ENCODE data around the gene TGFBR2. TPM values are rescaled to one million over a fixed set of nuclear protein-coding genes. Genes with fewer than 3 reads are reported as not detected.

TGFBR2 gene
- total RNA-seq, 4 donors from 2014 or later = 338 to 406 (median 350) TPM

GRCh38 chr3:30607032-30607833 lies 832 bp downstream of the TGFBR2 start:
- no peaks in the 10 kb centered on the region for H3K9me3 ChIP-seq
- TF ChIP-seq CTCF (IDR thresholded peaks at IDR 0.05) = no peak
- TF ChIP-seq POLR2A (IDR thresholded peaks at IDR 0.05) = peak in 1 of 2 donors; percentile 4
- TF ChIP-seq EP300 (IDR thresholded peaks at IDR 0.05) = peak in 1 of 2 donors; percentile 82
- H3K36me3 ChIP-seq = no peaks in the 10 kb centered on the region
- H3K4me3 ChIP-seq = peak overlapping the region; percentile 67 to 98 (median 80)
- no peaks in the 10 kb centered on the region for H3K27me3 ChIP-seq
- peak overlapping the region; percentile 97 to 100 (median 99) for H3K27ac ChIP-seq
- H3K4me1 ChIP-seq = peaks cover 0 to 46% (median 23%) of the 10 kb centered on the region in 4 donors
- DNase-seq (ENCODE audit: low spot score in 2 of 2) = peak; percentile 51 to 66
- 1 to 2% methylated on average over 43 to 45 of the region's 45 CpGs for WGBS, 2 donors

GRCh38 chr3:30608598-30608947 lies 2.2 kb downstream of the TGFBR2 start:
- no peaks in the 10 kb centered on the region for H3K27me3 ChIP-seq
- no peaks in the 10 kb centered on the region for H3K36me3 ChIP-seq
- peak overlapping the region; percentile 47 to 98 (median 80) for H3K4me3 ChIP-seq
- DNase-seq (ENCODE audit: low spot score in 2 of 2) = no peak
- H3K4me1 ChIP-seq = peaks cover 0 to 60% (median 32%) of the 10 kb centered on the region in 4 donors
- TF ChIP-seq EP300 (IDR thresholded peaks at IDR 0.05) (no peak), POLR2A (IDR thresholded peaks at IDR 0.05) (no peak), CTCF (IDR thresholded peaks at IDR 0.05) (no peak)
- 7 to 13% methylated on average over 2 of the region's 2 CpGs for WGBS, 2 donors
- H3K9me3 ChIP-seq = no peaks in the 10 kb centered on the region
- peak overlapping the region; percentile 97 to 100 (median 99) for H3K27ac ChIP-seq

GRCh38 chr3:30609930-30610701 lies 3.7 kb downstream of the TGFBR2 start:
- no peaks in the 10 kb centered on the region for H3K27me3 ChIP-seq
- H3K9me3 ChIP-seq = no peaks in the 10 kb centered on the region
- H3K27ac ChIP-seq = peak overlapping the region; percentile 97 to 100 (median 99)
- H3K36me3 ChIP-seq = no peaks in the 10 kb centered on the region
- no peak for DNase-seq (ENCODE audit: low spot score in 2 of 2)
- WGBS, 2 donors = 46% methylated on average over 4 of the region's 4 CpGs
- H3K4me1 ChIP-seq = peaks cover 0 to 66% (median 43%) of the 10 kb centered on the region in 4 donors
- TF ChIP-seq POLR2A (IDR thresholded peaks at IDR 0.05) (no peak), CTCF (IDR thresholded peaks at IDR 0.05) (no peak), EP300 (IDR thresholded peaks at IDR 0.05) (no peak)
- peak overlapping the region in 3 of 4 donors; percentile 5 to 98 (median 77) for H3K4me3 ChIP-seq

GRCh38 chr3:30610702-30611368 lies 4.4 kb downstream of the TGFBR2 start:
- TF ChIP-seq EP300 (IDR thresholded peaks at IDR 0.05) = no peak
- TF ChIP-seq CTCF (IDR thresholded peaks at IDR 0.05) = no peak
- TF ChIP-seq POLR2A (IDR thresholded peaks at IDR 0.05) = no peak
- peak overlapping the region in 3 of 4 donors; percentile 0 to 77 (median 5) for H3K4me3 ChIP-seq
- peaks cover 0 to 65% (median 41%) of the 10 kb centered on the region in 4 donors for H3K4me1 ChIP-seq
- no peaks in the 10 kb centered on the region for H3K9me3 ChIP-seq
- no peak for DNase-seq (ENCODE audit: low spot score in 2 of 2)
- peak overlapping the region; percentile 97 to 100 (median 99) for H3K27ac ChIP-seq
- 26 to 41% methylated on average over 3 of the region's 3 CpGs for WGBS, 2 donors
- no peaks in the 10 kb centered on the region for H3K36me3 ChIP-seq
- no peaks in the 10 kb centered on the region for H3K27me3 ChIP-seq
